ENCODE measurements around the gene ADAP1.
"Not testable (repeated sequence)": the region's sequence is repeated elsewhere in the genome, so short reads cannot be mapped to it uniquely, and the experiment has no call there.

Gene ADAP1

GRCh38 chr7:974172-974571, 19.7 kb upstream of the ADAP1 start:
- no peak for DNase-seq

GRCh38 chr7:973312-973711, 18.8 kb upstream of the ADAP1 start:
- no peak for DNase-seq

- no peak for DNase-seq
These were observed 18.3 kb upstream of the ADAP1 start for GRCh38 chr7:972676-973309.

GRCh38 chr7:972110-972509, 17.6 kb upstream of the ADAP1 start:
- DNase-seq: no peak

GRCh38 chr7:970744-971143, 16.3 kb upstream of the ADAP1 start:
- DNase-seq: no peak

GRCh38 chr7:969403-969802, 14.9 kb upstream of the ADAP1 start:
- DNase-seq: no peak

- no peak for DNase-seq
These were observed 14.0 kb upstream of the ADAP1 start for GRCh38 chr7:968205-969105.

GRCh38 chr7:967361-968082, 13.0 kb upstream of the ADAP1 start:
- no peak for DNase-seq

- no peak for DNase-seq
These were observed 12.0 kb upstream of the ADAP1 start for GRCh38 chr7:966291-967069.

GRCh38 chr7:964401-965231, 10.1 kb upstream of the ADAP1 start:
- no peak for DNase-seq

- DNase-seq: no peak
These were observed 9.0 kb upstream of the ADAP1 start for GRCh38 chr7:963236-964078.

GRCh38 chr7:962401-963081, 8.1 kb upstream of the ADAP1 start:
- no peak for DNase-seq

- DNase-seq: no peak
These were observed 7.3 kb upstream of the ADAP1 start for GRCh38 chr7:961546-962400.

GRCh38 chr7:960972-961371, 6.5 kb upstream of the ADAP1 start:
- DNase-seq: not testable (repeated sequence)

GRCh38 chr7:960269-960871, 5.9 kb upstream of the ADAP1 start:
- DNase-seq: no peak

GRCh38 chr7:959740-960139, 5.3 kb upstream of the ADAP1 start:
- not testable (repeated sequence) for DNase-seq

- DNase-seq: no peak
These were observed 4.8 kb upstream of the ADAP1 start for GRCh38 chr7:959271-959670.

GRCh38 chr7:958221-959200, 4.0 kb upstream of the ADAP1 start:
- no peak for DNase-seq

Data from activated CD4-positive, alpha-beta T cell treated with anti-CD3 and anti-CD28 coated beads for 4 hours (primary cell).